HFF-Myc (cell line): Measurements from ENCODE around the gene SCNM1.

Source experiments
- DNase-seq: peaks from one replicate; pipeline ENCODE4 v3.0.0-alpha.2; 2011; ENCODE audit warnings: low read depth; ENCODE audit errors: extremely low read depth
- H3K4me3 ChIP-seq: replicated peaks from 2 replicates; pipeline ENCODE4 v1.5.1; 2011; ENCODE audit warnings: low read depth, mild to moderate bottlenecking, control low read depth, low read length
- TF ChIP-seq, protein P1 (sequence below): IDR thresholded peaks from 2 replicates; pipeline ENCODE4 v1.5.1; 2012; ENCODE audit warnings: mild to moderate bottlenecking, low read depth, low read length, control low read depth; ENCODE audit errors: missing control alignments

Gene SCNM1

DNA sequence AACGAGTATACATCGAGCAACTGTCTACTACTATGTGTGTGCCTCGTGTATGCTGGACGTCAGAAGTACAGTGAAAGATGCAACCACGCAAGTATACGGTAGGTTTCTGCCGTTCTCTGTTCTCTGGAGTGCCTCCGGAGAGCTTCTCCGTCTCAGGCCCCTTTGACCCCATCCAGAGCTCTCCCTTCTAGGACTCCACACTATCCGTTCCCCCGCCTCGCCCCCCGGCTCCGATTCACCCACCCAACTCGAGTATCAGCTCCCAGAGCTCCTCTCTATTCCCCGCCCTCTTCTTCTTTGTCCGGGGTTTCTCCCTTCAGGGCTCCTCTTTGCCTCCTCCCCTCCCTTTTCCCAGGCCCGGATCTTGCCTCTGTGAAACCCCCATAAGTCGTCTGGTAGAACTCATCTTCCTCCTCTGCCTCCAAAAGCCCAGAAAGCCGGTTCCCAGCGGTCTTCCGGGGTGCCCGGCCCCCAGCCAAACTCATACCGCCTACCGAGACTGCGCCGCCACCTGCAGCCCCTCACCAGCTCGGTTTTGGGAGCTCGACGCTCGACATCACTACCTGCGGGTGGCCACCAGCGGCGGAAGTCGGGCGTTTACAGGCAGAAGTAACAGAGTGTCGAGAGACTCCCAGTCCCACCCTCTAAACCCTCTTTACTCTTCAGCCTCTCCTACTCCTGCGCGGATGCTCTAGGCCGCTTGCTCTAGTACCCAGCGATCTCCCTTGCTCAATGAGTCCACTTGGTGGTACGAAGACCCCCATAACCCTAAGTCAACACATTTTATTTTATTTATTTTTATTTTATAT, 23.9 kb downstream of the SCNM1 start, which contains the start of gene VPS72:
Gene VPS72, minus strand, starts transcription at position 561 of the 809 bp plus-strand sequence. Its CDS starts 76 bp downstream, at position 485.
- TF ChIP-seq, protein P1, sequence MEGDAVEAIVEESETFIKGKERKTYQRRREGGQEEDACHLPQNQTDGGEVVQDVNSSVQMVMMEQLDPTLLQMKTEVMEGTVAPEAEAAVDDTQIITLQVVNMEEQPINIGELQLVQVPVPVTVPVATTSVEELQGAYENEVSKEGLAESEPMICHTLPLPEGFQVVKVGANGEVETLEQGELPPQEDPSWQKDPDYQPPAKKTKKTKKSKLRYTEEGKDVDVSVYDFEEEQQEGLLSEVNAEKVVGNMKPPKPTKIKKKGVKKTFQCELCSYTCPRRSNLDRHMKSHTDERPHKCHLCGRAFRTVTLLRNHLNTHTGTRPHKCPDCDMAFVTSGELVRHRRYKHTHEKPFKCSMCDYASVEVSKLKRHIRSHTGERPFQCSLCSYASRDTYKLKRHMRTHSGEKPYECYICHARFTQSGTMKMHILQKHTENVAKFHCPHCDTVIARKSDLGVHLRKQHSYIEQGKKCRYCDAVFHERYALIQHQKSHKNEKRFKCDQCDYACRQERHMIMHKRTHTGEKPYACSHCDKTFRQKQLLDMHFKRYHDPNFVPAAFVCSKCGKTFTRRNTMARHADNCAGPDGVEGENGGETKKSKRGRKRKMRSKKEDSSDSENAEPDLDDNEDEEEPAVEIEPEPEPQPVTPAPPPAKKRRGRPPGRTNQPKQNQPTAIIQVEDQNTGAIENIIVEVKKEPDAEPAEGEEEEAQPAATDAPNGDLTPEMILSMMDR, result no peak
- peak within 1 kb of the TSS; percentile 72 for H3K4me3 ChIP-seq

DNA sequence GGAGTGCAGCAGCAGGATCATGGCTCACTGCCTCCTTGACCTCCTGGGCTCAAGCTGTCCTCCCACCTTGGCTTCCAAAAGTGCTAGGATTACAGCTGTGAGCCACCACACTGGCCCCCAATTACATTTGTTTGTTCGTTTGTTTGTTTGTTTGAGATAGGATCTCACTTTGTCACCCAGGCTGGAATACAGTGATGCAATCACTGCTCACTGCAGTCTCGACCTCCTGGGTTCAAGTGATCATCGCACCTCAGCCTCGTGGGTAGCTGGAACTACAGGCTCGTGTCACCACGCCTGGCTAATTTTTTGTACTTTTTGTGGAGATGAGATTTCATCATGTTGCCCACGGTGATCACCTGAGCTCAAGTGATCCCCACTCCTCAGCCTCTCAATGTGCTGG, 26.1 kb downstream of the SCNM1 start:
- TF ChIP-seq, protein P1, result no peak
- no peak overlapping the region for H3K4me3 ChIP-seq
- DNase-seq, result no peak

More for the DNA sequence above, 23.9 kb downstream of the SCNM1 start, which contains the start of gene VPS72:
- DNase-seq, result peak; percentile 77

DNA sequence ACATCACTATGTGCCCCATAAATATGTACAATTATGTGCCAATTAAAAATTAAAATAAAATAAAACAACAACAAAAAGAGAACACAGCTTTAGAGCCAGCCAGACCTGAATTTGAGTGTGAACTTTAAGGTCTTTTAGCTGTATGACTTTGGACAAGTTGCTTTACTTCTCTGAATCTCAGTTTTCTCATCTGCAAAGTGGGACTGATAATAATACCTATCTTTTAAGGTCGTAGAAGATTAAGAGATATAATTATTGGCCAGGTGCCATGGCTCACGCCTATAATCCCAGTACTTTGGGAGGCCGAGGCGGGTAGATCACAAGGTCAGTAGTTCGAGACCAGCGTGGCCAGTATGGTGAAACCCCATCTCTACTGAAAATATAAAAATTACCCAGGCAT, 27.4 kb downstream of the SCNM1 start:
- DNase-seq, result no peak
- no peak overlapping the region for H3K4me3 ChIP-seq
- TF ChIP-seq, protein P1, result no peak

- TF ChIP-seq, protein P1, result no peak
- DNase-seq, result no peak
- no peak overlapping the region for H3K4me3 ChIP-seq
Observed at GRCh38 chr1:151193856-151194255, 27.9 kb downstream of the SCNM1 start.

DNA sequence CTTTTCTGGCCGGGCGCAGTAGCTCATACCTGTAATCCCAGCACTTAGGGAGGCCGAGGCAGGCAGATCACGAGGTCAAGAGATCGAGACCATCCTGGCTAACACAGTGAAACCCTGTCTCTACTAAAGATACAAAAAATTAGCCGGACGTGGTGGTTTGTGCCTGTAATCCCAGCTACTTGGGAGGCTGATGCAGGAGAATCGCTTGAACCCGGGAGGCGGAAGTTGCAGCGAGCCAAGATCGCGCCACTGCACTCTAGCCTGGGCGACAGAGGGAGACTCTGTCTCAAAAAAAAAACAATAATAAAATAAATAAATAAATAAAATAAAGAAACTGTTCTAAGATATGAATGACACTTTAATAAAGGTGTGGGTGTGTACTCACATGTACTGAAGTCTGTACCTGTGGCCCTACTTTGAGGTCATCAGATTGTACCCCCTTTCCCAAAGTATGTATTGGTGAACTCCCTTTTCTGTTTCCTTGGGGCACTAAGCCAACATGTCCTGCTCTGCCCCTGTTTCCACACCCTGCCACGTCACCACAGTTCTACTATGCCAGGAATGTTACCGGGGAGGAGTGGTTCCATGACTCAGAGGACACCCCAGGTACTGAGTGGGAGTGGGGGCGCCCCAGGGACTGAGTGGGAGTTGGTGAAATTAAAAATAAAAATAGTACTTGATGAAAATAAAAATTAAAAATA, 29.1 kb downstream of the SCNM1 start:
- H3K4me3 ChIP-seq, result peak overlapping the region; percentile 23
- DNase-seq, result peak; percentile 81

DNA sequence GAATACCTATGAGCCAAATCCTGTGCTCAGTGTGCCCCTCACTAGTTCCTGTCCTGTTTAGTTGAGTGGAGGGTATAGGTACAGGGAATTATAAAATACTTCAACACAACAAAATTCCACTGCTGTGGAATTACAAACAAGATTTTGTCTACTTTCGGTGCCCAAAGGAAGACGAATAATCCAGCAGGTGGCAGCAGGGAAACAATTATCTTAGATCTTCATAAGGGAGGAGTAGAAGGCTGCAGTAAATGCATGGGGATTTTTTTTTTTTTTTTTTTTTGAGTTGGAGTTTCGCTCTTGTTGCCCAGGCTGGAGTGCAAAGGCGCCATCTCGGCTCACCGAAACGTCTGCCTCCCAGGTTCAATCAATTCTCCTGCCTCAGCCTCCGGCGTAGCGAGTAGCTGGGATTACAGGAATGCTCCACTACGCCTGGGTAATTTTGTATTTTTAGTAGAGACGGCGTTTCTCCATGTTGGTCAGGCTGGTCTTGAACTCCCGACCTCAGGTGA, 30.4 kb downstream of the SCNM1 start:
- DNase-seq, result peak; percentile 90
- H3K4me3 ChIP-seq, result peak overlapping the region; percentile 23
- TF ChIP-seq, protein P1, result peak; percentile 52

GRCh38 chr1:151197863-151198253, 31.9 kb downstream of the SCNM1 start:
- no peak for DNase-seq
- TF ChIP-seq, protein P1, result no peak
- peak overlapping the region; percentile 100 for H3K4me3 ChIP-seq
